CD4-positive, CD25-positive, alpha-beta regulatory T cell (primary cell): ENCODE results near the gene CCDC40. TPM values are rescaled to one million over a fixed set of nuclear protein-coding genes. Genes with fewer than 3 reads are reported as not detected.

ENCODE experiments used
- ATAC-seq, 2 donors: fragments of 150-1000 bp; cut with Tn5 transposase; one replicate each; pipeline ENCODE4 v1.10.0; 2021; ENCODE audit warnings: low read depth in 2 of 2, moderate number of reproducible peaks in 2 of 2, moderate library complexity in 1 of 2
- DNase-seq, 3 donors: peaks; one replicate each; pipeline versions ENCODE4 v3.0.0 to v3.0.0-alpha.2; 2012 to 2022; ENCODE audit warnings: mixed read lengths in 1 of 3
- H3K27ac ChIP-seq: one replicate; pipeline ENCODE4 v1.7.0; 2013; ENCODE audit warnings: mild to moderate bottlenecking, low read length; ENCODE audit not compliant: insufficient read depth, poor library complexity, severe bottlenecking
- H3K27me3 ChIP-seq: one replicate; pipeline ENCODE4 v1.7.0; 2013; ENCODE audit warnings: low read length; ENCODE audit not compliant: control insufficient read depth, insufficient read depth
- H3K36me3 ChIP-seq: one replicate; pipeline ENCODE4 v1.7.0; 2013; ENCODE audit warnings: mild to moderate bottlenecking, low read length, moderate library complexity; ENCODE audit not compliant: control insufficient read depth, insufficient read depth
- H3K4me1 ChIP-seq: 2 replicates; pipeline ENCODE4 v1.7.0; 2013; ENCODE audit warnings: mild to moderate bottlenecking, low read length; ENCODE audit not compliant: insufficient read depth, control insufficient read depth, poor library complexity, severe bottlenecking
- H3K4me3 ChIP-seq: one replicate; pipeline ENCODE4 v1.7.0; 2013; ENCODE audit warnings: low read depth, mild to moderate bottlenecking, low read length, moderate library complexity
- H3K9me3 ChIP-seq, 2 experiments: 1 replicate in 1 of 2; 2 replicates in 1 of 2; pipeline ENCODE4 v1.7.0; 2013; ENCODE audit warnings: low read length in 2 of 2, mild to moderate bottlenecking in 1 of 2, moderate library complexity in 1 of 2; ENCODE audit not compliant: control insufficient read depth in 2 of 2
- H3K27ac Mint-ChIP-seq, 3 donors: one replicate each; pipeline ENCODE4 v1.8.0; 2020 to 2022; ENCODE audit warnings: mild to moderate bottlenecking in 3 of 3, mixed read lengths in 3 of 3, moderate library complexity in 2 of 3
- H3K27me3 Mint-ChIP-seq: one replicate; pipeline ENCODE4 v1.8.0; 2022; ENCODE audit warnings: mild to moderate bottlenecking, mixed read lengths
- H3K36me3 Mint-ChIP-seq: one replicate; pipeline ENCODE4 v1.8.0; 2020; ENCODE audit warnings: mixed read lengths
- H3K4me1 Mint-ChIP-seq, 4 donors: one replicate each; pipeline ENCODE4 v1.8.0; 2020 to 2022; ENCODE audit warnings: mixed read lengths in 4 of 4, mild to moderate bottlenecking in 1 of 4
- H3K4me3 Mint-ChIP-seq, 4 donors: one replicate each; pipeline ENCODE4 v1.8.0; 2020 to 2022; ENCODE audit warnings: mild to moderate bottlenecking in 4 of 4, mixed read lengths in 4 of 4, moderate library complexity in 3 of 4
- H3K9me3 Mint-ChIP-seq, 7 donors: one replicate each; pipeline ENCODE4 v1.8.0; 2020 to 2022; ENCODE audit warnings: mixed read lengths in 7 of 7, mild to moderate bottlenecking in 3 of 7, moderate library complexity in 2 of 7
- polyA plus RNA-seq, 4 donors: library from polyadenylated mRNA; unstranded; fragments of 300-500 nt; fragmentation: Illumina TruSeq; gene quantifications; one replicate each; pipeline ENCODE4 v1.2.3, GENCODE V29; 2021
- total RNA-seq: library from RNA; stranded (reverse); gene quantifications from one replicate; pipeline ENCODE4 v1.2.3, GENCODE V29; 2022

CCDC40 gene
- total and polyA plus RNA-seq, 5 donors from 2014 or later: 0.32 TPM; not detected in 4

DNA sequence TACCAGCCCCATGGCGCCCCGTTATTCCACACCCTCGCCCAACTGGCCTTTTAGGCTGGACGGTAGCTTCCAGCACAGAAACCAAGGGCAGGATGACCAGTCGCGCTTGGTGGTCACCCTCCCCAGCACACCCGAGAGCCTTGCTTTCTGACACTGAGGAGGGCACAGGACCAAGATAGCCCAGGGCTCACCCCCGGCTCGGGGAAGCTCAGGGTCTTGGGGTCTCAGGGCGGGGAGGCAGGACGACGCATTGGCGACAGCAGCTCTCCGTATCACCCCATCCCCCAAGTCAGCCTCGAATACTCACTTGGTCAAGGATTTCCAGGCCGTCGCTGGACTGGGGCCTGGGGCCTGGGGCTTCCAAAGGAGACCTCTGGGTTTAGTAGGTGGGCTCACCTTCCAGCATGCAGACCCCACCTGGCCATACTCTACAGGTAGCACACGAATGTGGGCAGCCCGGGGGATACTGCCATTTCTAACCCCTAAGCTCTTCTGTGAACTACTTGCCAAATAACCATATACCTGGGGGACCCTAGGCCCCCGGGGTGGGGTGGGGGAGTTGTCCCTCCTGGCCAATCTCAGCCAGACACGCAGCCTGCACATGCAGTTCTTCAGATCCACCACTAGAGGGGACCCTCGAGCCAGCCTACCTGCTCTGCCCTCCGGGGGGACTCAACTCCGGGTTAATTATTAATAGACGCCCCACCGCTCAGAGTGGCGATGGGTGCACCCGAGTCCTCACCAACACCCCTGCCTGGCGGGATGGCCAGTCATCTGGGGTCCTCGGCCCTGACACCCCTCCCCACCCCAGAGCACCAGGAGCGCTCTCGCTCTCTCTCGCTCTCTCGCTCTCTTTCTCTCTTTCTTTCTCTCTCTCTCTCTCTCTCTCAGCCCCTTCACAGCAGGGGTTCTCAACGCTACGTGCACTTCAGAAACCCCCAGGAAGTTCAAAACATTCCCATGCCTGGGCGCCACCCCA lies 30.8 kb upstream of the CCDC40 start:
- Mint-ChIP-seq H3K27ac (no peak overlapping the region), H3K36me3 (no peaks in the 10 kb centered on the region), H3K4me3 (peak overlapping the region in 2 of 4 donors; percentile 44 to 51), H3K9me3 (no peaks in the 10 kb centered on the region), H3K27me3 (no peaks in the 10 kb centered on the region), H3K4me1 (peaks cover 3 to 10% (median 6%) of the 10 kb centered on the region in 4 donors)
- Histone ChIP-seq H3K9me3 (no peaks in the 10 kb centered on the region), H3K4me3 (no peak overlapping the region), H3K36me3 (no peaks in the 10 kb centered on the region), H3K4me1 (peaks cover 5% of the 10 kb centered on the region), H3K27me3 (no peaks in the 10 kb centered on the region), H3K27ac (no peak overlapping the region)
- peak; percentile 56 to 65 for ATAC-seq
- DNase-seq: peak; percentile 48 to 62 (median 59)

DNA sequence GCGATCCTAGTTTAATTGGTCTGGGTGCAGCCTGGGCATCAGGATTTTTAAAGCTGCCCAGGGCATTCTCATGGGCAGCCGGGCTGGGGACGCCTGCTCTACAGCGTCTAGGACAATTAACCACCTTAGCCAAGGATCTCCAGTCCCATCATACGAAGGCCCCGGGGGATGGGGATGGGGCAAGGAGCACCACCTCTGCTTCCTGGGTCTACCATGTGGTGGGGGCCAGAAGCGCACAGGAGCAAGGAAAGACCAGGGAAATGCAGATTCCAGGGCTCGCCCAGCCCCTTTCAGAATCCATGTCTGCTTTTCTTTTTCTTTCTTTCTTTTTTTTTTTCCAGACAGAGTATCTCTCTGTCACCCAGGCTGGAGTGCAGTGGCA lies 30.1 kb upstream of the CCDC40 start:
- Histone ChIP-seq H3K36me3 (no peaks in the 10 kb centered on the region), H3K4me1 (peaks cover 5% of the 10 kb centered on the region), H3K27me3 (no peaks in the 10 kb centered on the region), H3K9me3 (no peaks in the 10 kb centered on the region), H3K27ac (no peak overlapping the region), H3K4me3 (no peak overlapping the region)
- Mint-ChIP-seq H3K36me3 (no peaks in the 10 kb centered on the region), H3K27ac (no peak overlapping the region), H3K9me3 (no peaks in the 10 kb centered on the region), H3K4me3 (peak overlapping the region in 2 of 4 donors; percentile 44 to 51), H3K27me3 (no peaks in the 10 kb centered on the region), H3K4me1 (peaks cover 3 to 10% (median 6%) of the 10 kb centered on the region in 4 donors)
- ATAC-seq (no peak), DNase-seq (no peak)

DNA sequence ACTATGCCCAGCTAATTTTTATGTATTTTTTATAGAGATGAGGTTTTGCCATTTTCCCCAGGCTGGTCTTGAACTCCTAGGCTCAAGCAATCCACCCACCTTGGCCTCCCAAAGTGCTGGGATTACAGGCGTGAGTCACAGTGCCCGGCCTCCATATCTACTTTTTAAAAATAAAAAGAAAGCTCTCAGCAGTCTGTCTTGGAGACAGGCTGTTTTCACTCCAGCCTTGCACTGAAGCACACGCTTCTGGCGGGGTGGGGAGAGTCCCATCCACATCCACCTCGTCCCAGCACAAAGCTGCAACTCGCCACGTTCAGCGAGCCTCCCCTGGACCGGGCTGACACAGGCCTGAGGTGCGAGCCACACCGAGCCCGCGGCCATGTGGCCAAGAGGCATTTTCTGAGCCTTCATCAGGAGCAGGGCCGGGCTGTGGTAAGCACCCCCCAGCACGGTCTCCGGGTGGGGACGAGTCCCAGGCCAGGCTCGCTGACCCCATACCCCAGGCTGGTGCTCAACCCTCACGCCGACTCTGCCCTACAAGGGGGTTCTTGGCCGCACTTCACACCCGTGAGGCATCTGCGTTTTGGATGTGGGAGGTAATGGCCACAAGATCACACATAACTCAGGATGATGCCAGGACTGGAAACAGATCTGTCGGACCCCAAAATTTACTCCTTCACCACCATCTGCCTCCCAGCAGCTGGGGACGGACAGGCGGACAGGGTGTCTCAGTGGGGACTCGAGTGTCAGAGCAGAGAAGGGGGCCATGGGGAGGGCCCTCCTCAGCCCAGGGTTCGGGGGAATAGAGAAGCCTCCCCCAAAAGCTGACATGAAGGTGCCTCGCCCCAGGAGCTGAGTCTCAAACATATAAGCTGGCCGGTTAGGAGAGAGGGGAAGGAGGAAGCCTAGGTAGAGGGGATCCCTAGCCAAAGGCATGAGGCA lies 29.4 kb upstream of the CCDC40 start:
- no peaks in the 10 kb centered on the region for H3K27me3 Mint-ChIP-seq
- DNase-seq: no peak
- H3K9me3 ChIP-seq: no peaks in the 10 kb centered on the region
- H3K4me3 Mint-ChIP-seq: no peak overlapping the region
- H3K4me1 Mint-ChIP-seq: peaks cover 3 to 10% (median 6%) of the 10 kb centered on the region in 4 donors
- H3K4me1 ChIP-seq: peaks cover 5% of the 10 kb centered on the region
- no peak overlapping the region for H3K4me3 ChIP-seq
- H3K36me3 Mint-ChIP-seq: no peaks in the 10 kb centered on the region
- H3K27ac ChIP-seq: no peak overlapping the region
- ATAC-seq: no peak
- H3K27me3 ChIP-seq: no peaks in the 10 kb centered on the region
- H3K9me3 Mint-ChIP-seq: no peaks in the 10 kb centered on the region
- peak overlapping the region in 1 of 3 donors; percentile 71 for H3K27ac Mint-ChIP-seq
- H3K36me3 ChIP-seq: no peaks in the 10 kb centered on the region

DNA sequence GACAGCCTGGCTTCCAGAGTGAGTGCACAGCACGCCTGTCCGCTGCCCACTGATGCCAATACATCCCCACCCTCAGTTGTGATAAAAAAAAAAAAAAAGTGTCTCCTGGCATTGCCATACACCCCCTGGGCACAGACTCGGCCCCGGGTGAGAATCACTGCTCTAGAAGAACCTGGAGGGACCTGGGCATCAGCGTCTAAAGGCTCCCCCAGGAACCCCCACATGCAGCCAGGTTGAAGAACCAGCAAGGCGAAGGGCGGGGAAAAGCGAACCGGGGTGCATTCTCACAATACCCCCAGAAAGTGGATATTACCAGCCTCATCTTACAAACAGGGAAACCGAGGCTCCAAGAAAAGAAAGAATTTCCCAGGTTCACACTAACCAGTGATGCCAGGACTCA lies 28.5 kb upstream of the CCDC40 start:
- H3K4me1 Mint-ChIP-seq: peaks cover 3 to 10% (median 6%) of the 10 kb centered on the region in 4 donors
- H3K4me1 ChIP-seq: peaks cover 5% of the 10 kb centered on the region
- no peaks in the 10 kb centered on the region for H3K27me3 ChIP-seq
- ATAC-seq: no peak
- no peaks in the 10 kb centered on the region for H3K9me3 Mint-ChIP-seq
- H3K27ac Mint-ChIP-seq: peak overlapping the region in 1 of 3 donors; percentile 38
- no peaks in the 10 kb centered on the region for H3K27me3 Mint-ChIP-seq
- H3K9me3 ChIP-seq: no peaks in the 10 kb centered on the region
- no peak overlapping the region for H3K27ac ChIP-seq
- DNase-seq: peak in 1 of 3 donors; percentile 5
- no peak overlapping the region for H3K4me3 Mint-ChIP-seq
- no peaks in the 10 kb centered on the region for H3K36me3 Mint-ChIP-seq
- no peak overlapping the region for H3K4me3 ChIP-seq
- H3K36me3 ChIP-seq: no peaks in the 10 kb centered on the region

DNA sequence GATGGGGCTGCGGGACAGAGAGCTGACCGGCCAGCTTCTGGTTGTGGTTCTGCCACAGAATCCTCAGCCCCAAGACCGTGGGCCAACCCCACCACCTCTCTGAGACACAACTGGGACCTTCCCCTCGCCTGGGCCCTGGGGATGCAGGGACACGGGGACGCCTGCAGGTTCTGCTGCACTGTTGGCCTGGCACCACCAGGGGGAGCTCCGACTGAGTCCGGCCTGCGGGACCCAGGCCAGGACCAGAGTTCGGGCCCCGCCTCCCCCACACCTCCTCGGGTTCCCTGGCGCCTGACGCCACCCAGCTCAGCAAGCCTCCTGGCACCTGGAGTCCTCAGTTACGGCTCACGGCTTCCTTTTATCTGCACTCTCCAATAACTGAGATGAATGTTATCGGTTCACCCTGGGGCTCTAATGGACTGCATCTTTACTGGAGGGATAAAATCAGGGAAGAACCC lies 28.0 kb upstream of the CCDC40 start:
- no peak overlapping the region for H3K27ac Mint-ChIP-seq
- no peaks in the 10 kb centered on the region for H3K27me3 ChIP-seq
- H3K36me3 ChIP-seq: no peaks in the 10 kb centered on the region
- H3K4me1 ChIP-seq: peaks cover 5% of the 10 kb centered on the region
- no peak overlapping the region for H3K27ac ChIP-seq
- ATAC-seq (peak; percentile 72 to 77), DNase-seq (peak; percentile 52 to 69 (median 60))
- no peaks in the 10 kb centered on the region for H3K9me3 ChIP-seq
- no peaks in the 10 kb centered on the region for H3K27me3 Mint-ChIP-seq
- H3K4me3 ChIP-seq: no peak overlapping the region
- no peaks in the 10 kb centered on the region for H3K36me3 Mint-ChIP-seq
- no peaks in the 10 kb centered on the region for H3K9me3 Mint-ChIP-seq
- H3K4me3 Mint-ChIP-seq: no peak overlapping the region
- H3K4me1 Mint-ChIP-seq: peaks cover 3 to 10% (median 6%) of the 10 kb centered on the region in 4 donors

DNA sequence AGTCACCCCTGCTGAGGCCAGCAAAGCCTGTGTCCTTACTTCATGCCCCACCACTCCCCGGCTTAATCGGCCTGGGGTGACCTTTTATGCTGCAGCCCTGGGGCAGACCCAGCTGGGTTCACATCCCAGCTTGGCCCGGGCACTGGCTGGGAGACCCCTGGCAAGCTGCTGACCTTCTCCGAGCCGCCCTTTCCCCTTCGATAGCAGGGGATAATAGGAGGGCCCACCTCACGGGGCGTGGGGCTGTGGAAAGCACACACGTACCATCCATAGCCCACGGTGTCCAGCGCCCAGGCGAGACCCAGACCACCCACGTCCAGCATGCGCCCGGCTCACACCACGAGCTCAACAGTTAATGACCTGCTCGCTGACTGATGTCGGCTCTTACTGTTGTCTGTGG lies 27.6 kb upstream of the CCDC40 start:
- no peak overlapping the region for H3K4me3 ChIP-seq
- H3K27me3 Mint-ChIP-seq: no peaks in the 10 kb centered on the region
- no peak overlapping the region for H3K4me3 Mint-ChIP-seq
- no peak overlapping the region for H3K27ac ChIP-seq
- H3K4me1 ChIP-seq: peaks cover 5% of the 10 kb centered on the region
- peaks cover 3 to 10% (median 6%) of the 10 kb centered on the region in 4 donors for H3K4me1 Mint-ChIP-seq
- no peaks in the 10 kb centered on the region for H3K9me3 ChIP-seq
- H3K27ac Mint-ChIP-seq: no peak overlapping the region
- no peaks in the 10 kb centered on the region for H3K36me3 Mint-ChIP-seq
- DNase-seq (no peak), ATAC-seq (no peak)
- no peaks in the 10 kb centered on the region for H3K27me3 ChIP-seq
- H3K36me3 ChIP-seq: no peaks in the 10 kb centered on the region
- no peaks in the 10 kb centered on the region for H3K9me3 Mint-ChIP-seq

DNA sequence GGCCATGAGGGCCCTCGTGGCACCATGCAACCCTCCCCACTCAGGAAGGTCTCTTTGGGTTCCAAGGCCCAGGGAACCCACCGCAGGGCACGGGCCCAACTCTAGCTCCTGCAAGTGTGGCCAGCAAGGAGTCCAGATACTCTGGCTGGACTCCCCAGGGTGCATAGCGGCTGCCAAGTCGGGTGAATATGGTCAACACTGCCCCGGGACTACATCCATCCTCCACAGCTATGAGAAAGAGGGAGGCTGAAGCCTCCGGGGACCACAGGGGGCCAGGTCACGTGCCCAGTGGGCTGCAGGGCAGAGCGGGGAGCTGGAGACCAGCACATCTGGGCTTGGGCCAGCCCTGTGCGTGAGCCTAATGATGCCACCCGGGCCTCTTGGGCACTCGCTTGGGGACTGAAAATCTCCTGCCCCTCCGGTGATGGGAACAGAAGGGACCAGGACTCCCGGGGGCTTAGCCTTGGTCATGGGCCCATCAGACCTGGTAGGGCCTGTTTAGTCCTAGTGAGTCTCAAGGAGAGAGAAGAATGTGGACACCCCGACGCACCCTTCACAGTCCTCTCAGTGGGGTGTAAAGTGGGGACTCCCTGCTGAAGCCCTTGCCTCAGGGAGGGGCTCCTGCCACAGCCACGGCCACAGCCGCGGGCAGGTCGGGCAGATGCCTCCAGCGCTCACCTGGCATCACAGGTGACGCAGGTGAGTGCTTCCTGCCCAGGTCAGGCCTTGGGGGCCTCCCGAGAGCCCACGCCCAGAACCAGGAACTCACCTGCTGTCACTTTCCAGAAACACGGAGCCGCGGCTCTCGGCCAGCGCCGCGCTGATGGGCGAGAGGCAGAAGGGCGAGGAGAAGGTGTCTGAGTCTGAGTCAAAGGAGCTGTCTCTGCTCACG lies 26.8 kb upstream of the CCDC40 start:
- Mint-ChIP-seq H3K4me3 (no peak overlapping the region), H3K9me3 (no peaks in the 10 kb centered on the region), H3K27ac (no peak overlapping the region), H3K36me3 (no peaks in the 10 kb centered on the region), H3K4me1 (peaks cover 3 to 10% (median 7%) of the 10 kb centered on the region in 4 donors), H3K27me3 (no peaks in the 10 kb centered on the region)
- Histone ChIP-seq H3K36me3 (no peaks in the 10 kb centered on the region), H3K27ac (no peak overlapping the region), H3K4me1 (peaks cover 5% of the 10 kb centered on the region), H3K4me3 (no peak overlapping the region), H3K9me3 (no peaks in the 10 kb centered on the region), H3K27me3 (no peaks in the 10 kb centered on the region)
- no peak for ATAC-seq
- no peak for DNase-seq
